GM12891 (cell line): ENCODE results near the gene VCY. TPM values are rescaled to one million over a fixed set of nuclear protein-coding genes. Genes with fewer than 3 reads are reported as not detected.
"Not testable (repeated sequence)": the region's sequence is repeated elsewhere in the genome, so short reads cannot be mapped to it uniquely, and the experiment has no call there.

Experiments used
- DNase-seq: peaks from one replicate; pipeline ENCODE4 v3.0.0; 2011; ENCODE audit warnings: low spot score; ENCODE audit not compliant: insufficient read length
- FAIRE-seq: peaks from 2 replicates; lab custom pipeline; 2011; peaks lifted over from hg19 to GRCh38; lab: Jason Lieb, UNC
- polyA plus RNA-seq: library from polyadenylated mRNA; unstranded; fragments of >200 nt; gene quantifications from one replicate; pipeline ENCODE4 v1.2.1, GENCODE V29; 2012; ENCODE audit warnings: low read depth, missing spikeins, inconsistent platforms; ENCODE audit not compliant: missing spikeins

The VCY gene
- not detected for polyA plus RNA-seq

GRCh38 chrY:13986373-13986772, at the start of gene VCY:
Gene VCY (minus strand): TSS chrY:13986473. CDS start chrY:13986440, 33 bp downstream.
- not testable (repeated sequence) for FAIRE-seq, DNase-seq

GRCh38 chrY:14030395-14030794, 44.1 kb upstream of the VCY start:
- not testable (repeated sequence) for FAIRE-seq, DNase-seq

GRCh38 chrY:14011916-14012315, 25.6 kb upstream of the VCY start:
- not testable (repeated sequence) for FAIRE-seq, DNase-seq

- FAIRE-seq, DNase-seq: not testable (repeated sequence)
These were observed 43.9 kb downstream of the VCY start for GRCh38 chrY:13942406-13942805.
